ENCODE data around the gene FHIP1A. TPM values are rescaled to one million over a fixed set of nuclear protein-coding genes. Genes with fewer than 3 reads are reported as not detected.

The FHIP1A gene
- total and polyA plus RNA-seq, 8 donors, result 2.2 to 24.2 (median 15.0) TPM

- DNase-seq (no peak), FAIRE-seq (no peak), ATAC-seq (peak; percentile 50 to 75 (median 66))
- H3K27ac ChIP-seq, result no peak overlapping the region
- no peak overlapping the region for H3K4me3 ChIP-seq
- TF ChIP-seq CTCF (IDR thresholded peaks at IDR 0.05), result no peak
- no peaks in the 10 kb centered on the region for H3K27me3 ChIP-seq
- H3K4me1 ChIP-seq, result peaks cover 10 to 22% (median 14%) of the 10 kb centered on the region in 3 donors
- no peaks in the 10 kb centered on the region for H3K36me3 ChIP-seq
- no peaks in the 10 kb centered on the region for H3K9me3 ChIP-seq
- WGBS, 2 donors, result 52 to 58% methylated on average over 2 of the region's 2 CpGs
- intact Hi-C loops (cut with DNase I), result no loop called here
Observed at GRCh38 chr4:151442002-151442401, 33.0 kb downstream of the FHIP1A start.

GRCh38 chr4:151443247-151443646, 34.3 kb downstream of the FHIP1A start:
- peaks cover 10 to 31% (median 17%) of the 10 kb centered on the region in 3 donors for H3K4me1 ChIP-seq
- no peak overlapping the region for H3K27ac ChIP-seq
- WGBS, 2 donors, result 80 to 90% methylated on average over 5 of the region's 5 CpGs
- no peaks in the 10 kb centered on the region for H3K9me3 ChIP-seq
- no peaks in the 10 kb centered on the region for H3K27me3 ChIP-seq
- no peak for ATAC-seq
- FAIRE-seq, result no peak
- no peaks in the 10 kb centered on the region for H3K36me3 ChIP-seq
- H3K4me3 ChIP-seq, result no peak overlapping the region
- intact Hi-C loops (cut with DNase I), result no loop called here
- no peak for DNase-seq
- no peak for TF ChIP-seq CTCF (IDR thresholded peaks at IDR 0.05)

- TF ChIP-seq CTCF (IDR thresholded peaks at IDR 0.05), result no peak
- WGBS, 2 donors, result 69 to 80% methylated on average over 6 of the region's 6 CpGs
- H3K27ac ChIP-seq, result no peak overlapping the region
- H3K27me3 ChIP-seq, result no peaks in the 10 kb centered on the region
- FAIRE-seq (no peak), DNase-seq (no peak), ATAC-seq (no peak)
- H3K9me3 ChIP-seq, result no peaks in the 10 kb centered on the region
- intact Hi-C loops (cut with DNase I), result no loop called here
- no peaks in the 10 kb centered on the region for H3K36me3 ChIP-seq
- H3K4me3 ChIP-seq, result no peak overlapping the region
- peaks cover 10 to 31% (median 17%) of the 10 kb centered on the region in 3 donors for H3K4me1 ChIP-seq
Observed at GRCh38 chr4:151443752-151444151, 34.8 kb downstream of the FHIP1A start.

- H3K27me3 ChIP-seq, result no peaks in the 10 kb centered on the region
- 95 to 98% methylated on average over 2 of the region's 2 CpGs for WGBS, 2 donors
- no peak for TF ChIP-seq CTCF (IDR thresholded peaks at IDR 0.05)
- no peak for ATAC-seq
- no peak for FAIRE-seq
- H3K4me3 ChIP-seq, result no peak overlapping the region
- H3K9me3 ChIP-seq, result no peaks in the 10 kb centered on the region
- H3K4me1 ChIP-seq, result peaks cover 9 to 25% (median 10%) of the 10 kb centered on the region in 3 donors
- intact Hi-C loops (cut with DNase I), result no loop called here
- H3K36me3 ChIP-seq, result no peaks in the 10 kb centered on the region
- no peak overlapping the region for H3K27ac ChIP-seq
- no peak for DNase-seq
Observed at GRCh38 chr4:151446208-151446607, 37.2 kb downstream of the FHIP1A start.

GRCh38 chr4:151454513-151454912, 45.5 kb downstream of the FHIP1A start:
- intact Hi-C loops (cut with DNase I), result no loop called here
- ATAC-seq, result peak; percentile 67 to 82 (median 72)
- TF ChIP-seq CTCF (IDR thresholded peaks at IDR 0.05), result no peak
- Histone ChIP-seq H3K27me3 (no peaks in the 10 kb centered on the region), H3K36me3 (no peaks in the 10 kb centered on the region), H3K4me1 (peaks cover 9 to 38% (median 38%) of the 10 kb centered on the region in 3 donors), H3K27ac (peak overlapping the region; percentile 43 to 83 (median 72)), H3K9me3 (no peaks in the 10 kb centered on the region), H3K4me3 (peak overlapping the region in 2 of 4 donors; percentile 12 to 14)
- no peak for DNase-seq
- 42 to 43% methylated on average over 5 of the region's 5 CpGs for WGBS, 2 donors
- no peak for FAIRE-seq

Data from pancreas (tissue), 10 donors.